SW 1271 (cell line): ENCODE data around the gene ENDOU.

Experiments used
- DNase-seq, 2 experiments: peaks; one replicate each; lab custom pipeline; 2025; lab: John Stamatoyannopoulos, UW

ENDOU gene

GRCh38 chr12:47757840-47758583, 32.7 kb upstream of the ENDOU start:
- DNase-seq, result no peak

GRCh38 chr12:47757364-47757839, 32.1 kb upstream of the ENDOU start:
- no peak for DNase-seq

- DNase-seq, result no peak
These were observed 30.6 kb upstream of the ENDOU start for GRCh38 chr12:47755655-47756562.

GRCh38 chr12:47754881-47755280, 29.6 kb upstream of the ENDOU start:
- no peak for DNase-seq

GRCh38 chr12:47754126-47754525, 28.8 kb upstream of the ENDOU start:
- no peak for DNase-seq

GRCh38 chr12:47753021-47754001, 28.0 kb upstream of the ENDOU start:
- DNase-seq, result no peak

- no peak for DNase-seq
These were observed 27.3 kb upstream of the ENDOU start for GRCh38 chr12:47752552-47752951.

GRCh38 chr12:47752121-47752520, 26.8 kb upstream of the ENDOU start:
- DNase-seq, result no peak

- no peak for DNase-seq
These were observed 26.3 kb upstream of the ENDOU start for GRCh38 chr12:47751561-47751960.

- no peak for DNase-seq
These were observed 25.7 kb upstream of the ENDOU start for GRCh38 chr12:47750916-47751470.

- no peak for DNase-seq
These were observed 25.0 kb upstream of the ENDOU start for GRCh38 chr12:47750229-47750798.

- DNase-seq, result no peak
These were observed 23.6 kb upstream of the ENDOU start for GRCh38 chr12:47748899-47749298.

- no peak for DNase-seq
These were observed 23.2 kb upstream of the ENDOU start for GRCh38 chr12:47748507-47748828.

GRCh38 chr12:47747596-47748506, 22.6 kb upstream of the ENDOU start:
- DNase-seq, result no peak

GRCh38 chr12:47747126-47747525, 21.8 kb upstream of the ENDOU start:
- DNase-seq, result no peak

- no peak for DNase-seq
These were observed 21.2 kb upstream of the ENDOU start for GRCh38 chr12:47746523-47746922.

- DNase-seq, result no peak
These were observed 20.8 kb upstream of the ENDOU start for GRCh38 chr12:47746073-47746472.

- no peak for DNase-seq
These were observed 20.3 kb upstream of the ENDOU start for GRCh38 chr12:47745485-47746041.

GRCh38 chr12:47744778-47745436, 19.6 kb upstream of the ENDOU start:
- DNase-seq, result no peak
